Spleen (tissue), 7 donors: Measurements from ENCODE around the gene SMIM5.

Experiments used
- POLR2A ChIP-seq, 3 donors: fragments of 450-650 bp; IDR thresholded peaks; one replicate each; pipeline ENCODE4 v1.5.1; 2017; ENCODE audit warnings: antibody characterized with exemption in 3 of 3, mild to moderate bottlenecking in 1 of 3
- TF ChIP-seq, protein P1 (sequence below), 11 experiments: fragments of 200-600 bp in 7 of 11; fragments of 450-650 bp in 4 of 11; sonication (generic) in 4 of 11; IDR thresholded peaks in 8 of 11; conservative IDR thresholded peaks in 3 of 11; 1 replicate in 7 of 11; 2 replicates in 4 of 11; pipeline versions ENCODE4 v1.4.0 to v1.8.0; 2016 to 2021; ENCODE audit warnings: antibody characterized with exemption in 11 of 11, inconsistent platforms in 4 of 11, mild to moderate bottlenecking in 1 of 11
- donor health status: DM: no; HTN: no; CAD: no; lungs with moderate emphysema.
- donor health status: DM: no; HTN: no; CAD: no.
- donor health status: DM: no; HTN: no; CAD: no.

GRCh38 chr17:75640556-75641119 is 7.4 kb downstream of the SMIM5 start:
- TF ChIP-seq, protein P1, sequence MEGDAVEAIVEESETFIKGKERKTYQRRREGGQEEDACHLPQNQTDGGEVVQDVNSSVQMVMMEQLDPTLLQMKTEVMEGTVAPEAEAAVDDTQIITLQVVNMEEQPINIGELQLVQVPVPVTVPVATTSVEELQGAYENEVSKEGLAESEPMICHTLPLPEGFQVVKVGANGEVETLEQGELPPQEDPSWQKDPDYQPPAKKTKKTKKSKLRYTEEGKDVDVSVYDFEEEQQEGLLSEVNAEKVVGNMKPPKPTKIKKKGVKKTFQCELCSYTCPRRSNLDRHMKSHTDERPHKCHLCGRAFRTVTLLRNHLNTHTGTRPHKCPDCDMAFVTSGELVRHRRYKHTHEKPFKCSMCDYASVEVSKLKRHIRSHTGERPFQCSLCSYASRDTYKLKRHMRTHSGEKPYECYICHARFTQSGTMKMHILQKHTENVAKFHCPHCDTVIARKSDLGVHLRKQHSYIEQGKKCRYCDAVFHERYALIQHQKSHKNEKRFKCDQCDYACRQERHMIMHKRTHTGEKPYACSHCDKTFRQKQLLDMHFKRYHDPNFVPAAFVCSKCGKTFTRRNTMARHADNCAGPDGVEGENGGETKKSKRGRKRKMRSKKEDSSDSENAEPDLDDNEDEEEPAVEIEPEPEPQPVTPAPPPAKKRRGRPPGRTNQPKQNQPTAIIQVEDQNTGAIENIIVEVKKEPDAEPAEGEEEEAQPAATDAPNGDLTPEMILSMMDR (IDR thresholded peaks at IDR 0.05 in 8 of 11, conservative IDR thresholded peaks at IDR 0.05 in 3 of 11) = no peak
- no peak for TF ChIP-seq POLR2A (IDR thresholded peaks at IDR 0.05)
